Measurements from ENCODE around the gene FBXL17.

The FBXL17 gene

DNA sequence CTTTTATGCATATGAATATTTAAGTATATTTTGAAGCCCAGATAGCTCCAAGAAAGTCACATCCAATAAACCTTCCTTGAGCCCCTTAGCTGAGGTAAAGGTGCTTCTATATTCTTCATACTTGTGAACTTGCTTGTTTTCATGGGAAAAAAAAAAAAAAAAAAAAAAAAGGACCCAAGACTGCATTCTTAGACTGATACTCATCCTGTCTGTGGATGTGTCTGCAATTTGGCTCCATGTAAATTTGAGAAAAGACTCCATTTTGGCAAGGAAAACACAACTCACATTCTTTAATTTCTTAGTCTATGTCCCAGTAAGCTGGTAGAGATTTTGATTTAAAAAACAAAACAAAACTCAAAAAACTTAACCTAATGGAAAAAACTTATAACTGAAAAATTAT lies 238.3 kb downstream of the FBXL17 start:
- Histone ChIP-seq H3K14ac (ENCODE audit: low read length) (no peak overlapping the region), H3K27me3 (ENCODE audit: control insufficient read depth in 3 of 3, insufficient read depth in 3 of 3, low read depth in 1 of 3, low read length in 3 of 3) (no peaks in the 10 kb centered on the region), H3K79me1 (ENCODE audit: low read depth, low read length) (no peaks in the 10 kb centered on the region), H3K9ac (ENCODE audit: low read depth, low read length, poor library complexity) (no peak overlapping the region), H4K8ac (ENCODE audit: low read depth, low read length) (no peak overlapping the region), H2BK12ac (ENCODE audit: low read length) (no peak overlapping the region), H3K4ac (ENCODE audit: low read length) (no peak overlapping the region), H3K4me1 (ENCODE audit: control insufficient read depth in 2 of 2, insufficient read depth in 1 of 2, low read depth in 1 of 2, low read length in 2 of 2) (peaks cover 0 to 5% of the 10 kb centered on the region in 2 donors), H3K4me2 (ENCODE audit: insufficient read depth, low read length, poor library complexity, severe bottlenecking) (no peak overlapping the region), H2BK120ac (ENCODE audit: low read depth, low read length) (no peak overlapping the region), H3K4me3 (ENCODE audit: low read length in 2 of 2) (no peak overlapping the region), H2BK5ac (ENCODE audit: low read length) (no peak overlapping the region), H2AK5ac (ENCODE audit: low read depth, low read length) (no peak overlapping the region), H3K23ac (ENCODE audit: low read depth, low read length, poor library complexity) (no peak overlapping the region), H3K18ac (ENCODE audit: low read length) (no peak overlapping the region), H3K9me3 (replicated peaks in 1 of 2; ENCODE audit: control insufficient read depth in 2 of 2, insufficient read depth in 1 of 2, low read depth in 1 of 2, low read length in 2 of 2) (no peaks in the 10 kb centered on the region), H4K91ac (ENCODE audit: low read depth, low read length, poor library complexity) (no peak overlapping the region), H3K36me3 (replicated peaks in 1 of 2; ENCODE audit: control insufficient read depth in 2 of 2, insufficient read depth in 2 of 2, low read length in 2 of 2) (no peaks in the 10 kb centered on the region), H3K27ac (replicated peaks; ENCODE audit: low read length) (no peak overlapping the region), H2AFZ (ENCODE audit: low read length) (no peak overlapping the region), H2BK15ac (ENCODE audit: low read length) (no peak overlapping the region)
- no peak for DNase-seq (ENCODE audit: low spot score)

DNA sequence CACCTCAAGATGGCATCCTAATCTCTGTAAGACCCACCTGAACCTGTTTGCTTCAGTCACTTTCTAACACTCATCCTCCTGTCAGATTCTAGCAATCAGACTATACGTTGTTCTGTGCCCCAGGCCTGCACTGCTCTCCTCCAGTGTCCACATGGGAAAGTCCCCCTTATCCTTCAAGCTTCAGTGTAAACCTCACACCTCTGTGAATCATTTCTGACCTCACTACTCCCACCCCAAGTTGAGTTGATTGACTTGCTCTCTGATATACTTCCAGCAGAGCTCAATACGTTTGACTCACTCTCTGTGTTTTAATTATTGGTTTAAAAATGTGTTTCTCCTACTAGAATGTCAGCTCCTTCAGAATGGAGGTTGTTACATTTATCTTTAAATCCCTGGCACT lies 240.2 kb downstream of the FBXL17 start:
- H2BK120ac ChIP-seq (ENCODE audit: low read depth, low read length), result no peak overlapping the region
- DNase-seq (ENCODE audit: low spot score), result no peak
- H4K8ac ChIP-seq (ENCODE audit: low read depth, low read length), result no peak overlapping the region
- no peak overlapping the region for H3K27ac ChIP-seq (replicated peaks; ENCODE audit: low read length)
- H3K79me1 ChIP-seq (ENCODE audit: low read depth, low read length), result no peaks in the 10 kb centered on the region
- H3K27me3 ChIP-seq (ENCODE audit: control insufficient read depth in 3 of 3, insufficient read depth in 3 of 3, low read depth in 1 of 3, low read length in 3 of 3), result no peaks in the 10 kb centered on the region
- no peak overlapping the region for H3K23ac ChIP-seq (ENCODE audit: low read depth, low read length, poor library complexity)
- H3K4ac ChIP-seq (ENCODE audit: low read length), result no peak overlapping the region
- H2AK5ac ChIP-seq (ENCODE audit: low read depth, low read length), result no peak overlapping the region
- no peak overlapping the region for H3K18ac ChIP-seq (ENCODE audit: low read length)
- no peak overlapping the region for H2BK12ac ChIP-seq (ENCODE audit: low read length)
- no peak overlapping the region for H2AFZ ChIP-seq (ENCODE audit: low read length)
- no peak overlapping the region for H2BK15ac ChIP-seq (ENCODE audit: low read length)
- WGBS, 2 donors (ENCODE audit: extremely low coverage in 2 of 2, insufficient read length in 2 of 2, insufficient replicate concordance in 1 of 2), result no CpG with 5 or more reads among the region's 2 CpGs
- H3K4me1 ChIP-seq (ENCODE audit: control insufficient read depth in 2 of 2, insufficient read depth in 1 of 2, low read depth in 1 of 2, low read length in 2 of 2), result peaks cover 0 to 5% of the 10 kb centered on the region in 2 donors
- no peak overlapping the region for H3K14ac ChIP-seq (ENCODE audit: low read length)
- H3K9ac ChIP-seq (ENCODE audit: low read depth, low read length, poor library complexity), result no peak overlapping the region
- H4K91ac ChIP-seq (ENCODE audit: low read depth, low read length, poor library complexity), result no peak overlapping the region
- no peak overlapping the region for H3K4me3 ChIP-seq (ENCODE audit: low read length in 2 of 2)
- H3K4me2 ChIP-seq (ENCODE audit: insufficient read depth, low read length, poor library complexity, severe bottlenecking), result no peak overlapping the region
- no peak overlapping the region for H2BK5ac ChIP-seq (ENCODE audit: low read length)
- no peaks in the 10 kb centered on the region for H3K36me3 ChIP-seq (replicated peaks in 1 of 2; ENCODE audit: control insufficient read depth in 2 of 2, insufficient read depth in 2 of 2, low read length in 2 of 2)
- no peaks in the 10 kb centered on the region for H3K9me3 ChIP-seq (replicated peaks in 1 of 2; ENCODE audit: control insufficient read depth in 2 of 2, insufficient read depth in 1 of 2, low read depth in 1 of 2, low read length in 2 of 2)

DNA sequence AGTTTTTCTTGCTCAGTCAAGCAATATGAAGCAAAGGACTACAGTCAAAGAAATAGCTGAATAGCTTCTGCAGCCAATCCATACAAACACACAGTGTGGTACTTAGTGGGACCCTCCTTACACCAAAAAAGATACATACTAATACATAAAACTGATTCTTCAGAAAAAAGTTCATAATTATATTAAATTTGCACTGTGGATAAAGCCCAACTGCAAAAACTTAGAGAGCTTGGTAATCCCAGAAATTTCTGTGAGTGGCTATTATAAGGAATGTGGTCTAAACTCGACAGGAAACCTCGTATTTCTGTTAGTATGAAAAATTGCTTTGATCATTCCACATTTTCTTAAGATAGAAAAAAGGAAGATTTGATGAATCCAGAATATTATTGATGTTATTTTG lies 245.4 kb downstream of the FBXL17 start:
- Histone ChIP-seq H3K36me3 (replicated peaks in 1 of 2; ENCODE audit: control insufficient read depth in 2 of 2, insufficient read depth in 2 of 2, low read length in 2 of 2) (no peaks in the 10 kb centered on the region), H3K9ac (ENCODE audit: low read depth, low read length, poor library complexity) (no peak overlapping the region), H3K9me3 (replicated peaks in 1 of 2; ENCODE audit: control insufficient read depth in 2 of 2, insufficient read depth in 1 of 2, low read depth in 1 of 2, low read length in 2 of 2) (no peaks in the 10 kb centered on the region), H3K79me1 (ENCODE audit: low read depth, low read length) (no peaks in the 10 kb centered on the region), H3K4me1 (ENCODE audit: control insufficient read depth in 2 of 2, insufficient read depth in 1 of 2, low read depth in 1 of 2, low read length in 2 of 2) (peaks cover 0 to 3% of the 10 kb centered on the region in 2 donors), H3K4me2 (ENCODE audit: insufficient read depth, low read length, poor library complexity, severe bottlenecking) (no peak overlapping the region), H2BK15ac (ENCODE audit: low read length) (no peak overlapping the region), H2BK12ac (ENCODE audit: low read length) (no peak overlapping the region), H3K27me3 (ENCODE audit: control insufficient read depth in 3 of 3, insufficient read depth in 3 of 3, low read depth in 1 of 3, low read length in 3 of 3) (no peaks in the 10 kb centered on the region), H3K27ac (replicated peaks; ENCODE audit: low read length) (no peak overlapping the region), H3K4ac (ENCODE audit: low read length) (no peak overlapping the region), H2AK5ac (ENCODE audit: low read depth, low read length) (no peak overlapping the region), H2BK5ac (ENCODE audit: low read length) (no peak overlapping the region), H4K8ac (ENCODE audit: low read depth, low read length) (no peak overlapping the region), H2AFZ (ENCODE audit: low read length) (no peak overlapping the region), H2BK120ac (ENCODE audit: low read depth, low read length) (no peak overlapping the region), H3K23ac (ENCODE audit: low read depth, low read length, poor library complexity) (no peak overlapping the region), H4K91ac (ENCODE audit: low read depth, low read length, poor library complexity) (no peak overlapping the region), H3K18ac (ENCODE audit: low read length) (no peak overlapping the region), H3K4me3 (ENCODE audit: low read length in 2 of 2) (no peak overlapping the region), H3K14ac (ENCODE audit: low read length) (no peak overlapping the region)
- no peak for DNase-seq (ENCODE audit: low spot score)
- no CpG with 5 or more reads among the region's 2 CpGs for WGBS, 2 donors (ENCODE audit: extremely low coverage in 2 of 2, insufficient read length in 2 of 2, insufficient replicate concordance in 1 of 2)

- no peak overlapping the region for H2BK12ac ChIP-seq (ENCODE audit: low read length)
- H3K4me1 ChIP-seq (ENCODE audit: control insufficient read depth in 2 of 2, insufficient read depth in 1 of 2, low read depth in 1 of 2, low read length in 2 of 2), result no peaks in the 10 kb centered on the region
- no peak overlapping the region for H2BK120ac ChIP-seq (ENCODE audit: low read depth, low read length)
- no peak overlapping the region for H3K23ac ChIP-seq (ENCODE audit: low read depth, low read length, poor library complexity)
- H4K8ac ChIP-seq (ENCODE audit: low read depth, low read length), result no peak overlapping the region
- no peak overlapping the region for H3K18ac ChIP-seq (ENCODE audit: low read length)
- no peak for DNase-seq (ENCODE audit: low spot score)
- H3K14ac ChIP-seq (ENCODE audit: low read length), result no peak overlapping the region
- H3K27ac ChIP-seq (replicated peaks; ENCODE audit: low read length), result no peak overlapping the region
- H4K91ac ChIP-seq (ENCODE audit: low read depth, low read length, poor library complexity), result no peak overlapping the region
- no peaks in the 10 kb centered on the region for H3K79me1 ChIP-seq (ENCODE audit: low read depth, low read length)
- H3K4me2 ChIP-seq (ENCODE audit: insufficient read depth, low read length, poor library complexity, severe bottlenecking), result no peak overlapping the region
- H3K36me3 ChIP-seq (replicated peaks in 1 of 2; ENCODE audit: control insufficient read depth in 2 of 2, insufficient read depth in 2 of 2, low read length in 2 of 2), result no peaks in the 10 kb centered on the region
- no peak overlapping the region for H3K9ac ChIP-seq (ENCODE audit: low read depth, low read length, poor library complexity)
- H2AK5ac ChIP-seq (ENCODE audit: low read depth, low read length), result no peak overlapping the region
- no CpG with 5 or more reads among the region's 1 CpG for WGBS, 2 donors (ENCODE audit: extremely low coverage in 2 of 2, insufficient read length in 2 of 2, insufficient replicate concordance in 1 of 2)
- H2BK5ac ChIP-seq (ENCODE audit: low read length), result no peak overlapping the region
- no peaks in the 10 kb centered on the region for H3K27me3 ChIP-seq (ENCODE audit: control insufficient read depth in 3 of 3, insufficient read depth in 3 of 3, low read depth in 1 of 3, low read length in 3 of 3)
- H2AFZ ChIP-seq (ENCODE audit: low read length), result no peak overlapping the region
- no peak overlapping the region for H2BK15ac ChIP-seq (ENCODE audit: low read length)
- H3K4me3 ChIP-seq (ENCODE audit: low read length in 2 of 2), result no peak overlapping the region
- H3K9me3 ChIP-seq (replicated peaks in 1 of 2; ENCODE audit: control insufficient read depth in 2 of 2, insufficient read depth in 1 of 2, low read depth in 1 of 2, low read length in 2 of 2), result no peaks in the 10 kb centered on the region
- no peak overlapping the region for H3K4ac ChIP-seq (ENCODE audit: low read length)
Measured at GRCh38 chr5:108129129-108129528, 252.8 kb downstream of the FBXL17 start.
